Breast epithelium (tissue), 4 donors: Measurements from ENCODE around the gene DRD4. TPM values are rescaled to one million over a fixed set of nuclear protein-coding genes. Genes with fewer than 3 reads are reported as not detected.
A peak's percentile ranks its signal among the peaks of the same experiment; 100 is the strongest.

Experiments used
- DNase-seq, 2 donors: peaks; one replicate each; pipeline ENCODE4 v3.0.0-alpha.2; 2019; ENCODE audit warnings: low spot score in 2 of 2
- H3K27ac ChIP-seq, 2 donors: fragments of 200-600 bp; sonication (generic) in 1 of 2; one replicate each; pipeline ENCODE4 v1.5.1; 2016 to 2019; ENCODE audit warnings: mild to moderate bottlenecking in 1 of 2
- H3K27me3 ChIP-seq, 2 donors: fragments of 200-600 bp; sonication (generic) in 1 of 2; one replicate each; pipeline versions ENCODE4 v1.5.1 to v1.6.0; 2017 to 2019; ENCODE audit warnings: control low read depth in 1 of 2, mild to moderate bottlenecking in 1 of 2
- H3K36me3 ChIP-seq: fragments of 200-600 bp; one replicate; pipeline ENCODE4 v1.5.1; 2019
- H3K4me1 ChIP-seq, 2 donors: fragments of 200-600 bp; sonication (generic); one replicate each; pipeline ENCODE4 v1.5.1; 2016 to 2019; ENCODE audit warnings: control low read depth in 1 of 2
- H3K4me3 ChIP-seq, 3 donors: fragments of 200-600 bp; sonication (generic); 1 replicate in 2 of 3; 2 replicates in 1 of 3; pipeline ENCODE4 v1.5.1; 2016 to 2019; ENCODE audit warnings: mild to moderate bottlenecking in 3 of 3, moderate library complexity in 2 of 3
- H3K9me3 ChIP-seq, 2 donors: fragments of 200-600 bp; sonication (generic) in 1 of 2; one replicate each; pipeline ENCODE4 v1.5.1; 2016 to 2019; ENCODE audit warnings: control low read depth in 1 of 2
- POLR2A ChIP-seq: fragments of 450-650 bp; IDR thresholded peaks from one replicate; pipeline ENCODE4 v1.6.1; 2016; ENCODE audit warnings: antibody characterized with exemption, mild to moderate bottlenecking, moderate library complexity
- POLR2AphosphoS5 ChIP-seq, 3 donors: sonication (generic); formaldehyde crosslinking; IDR thresholded peaks; one replicate each; pipeline ENCODE4 v1.6.1; 2017; ENCODE audit warnings: antibody characterized with exemption in 3 of 3
- intact Hi-C: fragments of 100-400 bp; cut with DNase I; formaldehyde crosslinking; loops from one replicate; pipeline ENCODE4 v1.15.1; 2023; ENCODE audit warnings: low total_unique reads
- total RNA-seq, 3 donors: library from RNA; depleted of rRNA; stranded (reverse); fragments of >200 nt; gene quantifications; one replicate each; pipeline ENCODE4 v1.1.0, GENCODE V29; 2016
- TF ChIP-seq, protein P1 (sequence below), 3 donors: fragments of 450-650 bp; IDR thresholded peaks; one replicate each; pipeline ENCODE4 v1.5.1; 2016 to 2017; ENCODE audit warnings: antibody characterized with exemption in 3 of 3, mild to moderate bottlenecking in 3 of 3, moderate library complexity in 3 of 3

Gene DRD4
- total RNA-seq, 3 donors from 2014 or later: 0.29 TPM; not detected in 2

DNA sequence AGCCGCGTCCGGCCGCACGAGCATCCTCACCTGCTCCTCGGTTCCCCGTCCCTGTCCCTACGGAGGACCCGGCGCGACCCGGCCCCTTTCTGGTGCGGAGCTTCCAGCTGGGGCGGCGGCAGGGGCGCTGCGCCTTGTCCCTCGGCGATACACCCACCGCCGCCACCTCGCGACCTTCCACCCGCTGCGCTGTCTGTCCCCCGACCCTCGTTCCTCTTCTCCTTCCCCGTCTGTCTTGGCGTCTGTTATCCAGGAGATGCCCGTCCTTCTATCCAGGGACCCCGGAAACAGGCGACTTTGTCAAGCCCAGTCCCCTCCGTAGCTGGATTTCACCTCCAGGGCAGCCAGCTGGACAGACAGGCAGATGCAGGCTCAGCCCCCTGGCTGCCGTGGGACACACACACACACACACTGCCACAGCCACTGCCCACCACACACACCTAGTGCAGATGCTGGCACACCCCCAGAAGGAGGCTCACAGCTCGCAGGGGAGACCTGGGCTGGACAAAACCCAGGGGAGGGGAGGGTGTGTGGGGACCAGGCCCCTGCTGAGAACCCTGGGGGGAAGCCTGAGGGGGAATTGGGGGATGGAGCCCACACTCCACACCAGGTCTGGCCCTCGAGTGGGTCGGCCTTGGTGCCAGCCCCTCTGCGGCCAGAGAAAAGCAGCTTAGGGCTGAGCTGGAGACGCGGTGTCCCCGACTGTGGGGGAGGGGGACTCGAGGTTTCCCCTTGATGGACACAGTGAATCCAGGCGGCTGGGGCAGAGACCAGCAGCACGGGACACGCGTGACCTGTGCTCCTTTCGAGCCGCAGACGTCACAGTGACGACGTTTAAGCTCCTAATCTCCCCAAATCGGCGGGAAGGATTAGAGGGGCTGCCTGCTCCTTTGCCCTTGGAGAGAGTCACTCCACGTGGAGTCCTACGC is 788 bp downstream of the DRD4 start:
- Histone ChIP-seq H3K4me3 (peak overlapping the region; percentile 7 to 62 (median 39)), H3K27ac (no peak overlapping the region), H3K36me3 (no peaks in the 10 kb centered on the region), H3K27me3 (peaks cover 9% of the 10 kb centered on the region in 2 donors), H3K4me1 (peaks cover 0 to 14% of the 10 kb centered on the region in 2 donors), H3K9me3 (no peaks in the 10 kb centered on the region)
- intact Hi-C loops: no loop called here
- TF ChIP-seq POLR2A: no peak
- TF ChIP-seq, protein P1, sequence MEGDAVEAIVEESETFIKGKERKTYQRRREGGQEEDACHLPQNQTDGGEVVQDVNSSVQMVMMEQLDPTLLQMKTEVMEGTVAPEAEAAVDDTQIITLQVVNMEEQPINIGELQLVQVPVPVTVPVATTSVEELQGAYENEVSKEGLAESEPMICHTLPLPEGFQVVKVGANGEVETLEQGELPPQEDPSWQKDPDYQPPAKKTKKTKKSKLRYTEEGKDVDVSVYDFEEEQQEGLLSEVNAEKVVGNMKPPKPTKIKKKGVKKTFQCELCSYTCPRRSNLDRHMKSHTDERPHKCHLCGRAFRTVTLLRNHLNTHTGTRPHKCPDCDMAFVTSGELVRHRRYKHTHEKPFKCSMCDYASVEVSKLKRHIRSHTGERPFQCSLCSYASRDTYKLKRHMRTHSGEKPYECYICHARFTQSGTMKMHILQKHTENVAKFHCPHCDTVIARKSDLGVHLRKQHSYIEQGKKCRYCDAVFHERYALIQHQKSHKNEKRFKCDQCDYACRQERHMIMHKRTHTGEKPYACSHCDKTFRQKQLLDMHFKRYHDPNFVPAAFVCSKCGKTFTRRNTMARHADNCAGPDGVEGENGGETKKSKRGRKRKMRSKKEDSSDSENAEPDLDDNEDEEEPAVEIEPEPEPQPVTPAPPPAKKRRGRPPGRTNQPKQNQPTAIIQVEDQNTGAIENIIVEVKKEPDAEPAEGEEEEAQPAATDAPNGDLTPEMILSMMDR (IDR thresholded peaks at IDR 0.05): no peak
- no peak for DNase-seq

DNA sequence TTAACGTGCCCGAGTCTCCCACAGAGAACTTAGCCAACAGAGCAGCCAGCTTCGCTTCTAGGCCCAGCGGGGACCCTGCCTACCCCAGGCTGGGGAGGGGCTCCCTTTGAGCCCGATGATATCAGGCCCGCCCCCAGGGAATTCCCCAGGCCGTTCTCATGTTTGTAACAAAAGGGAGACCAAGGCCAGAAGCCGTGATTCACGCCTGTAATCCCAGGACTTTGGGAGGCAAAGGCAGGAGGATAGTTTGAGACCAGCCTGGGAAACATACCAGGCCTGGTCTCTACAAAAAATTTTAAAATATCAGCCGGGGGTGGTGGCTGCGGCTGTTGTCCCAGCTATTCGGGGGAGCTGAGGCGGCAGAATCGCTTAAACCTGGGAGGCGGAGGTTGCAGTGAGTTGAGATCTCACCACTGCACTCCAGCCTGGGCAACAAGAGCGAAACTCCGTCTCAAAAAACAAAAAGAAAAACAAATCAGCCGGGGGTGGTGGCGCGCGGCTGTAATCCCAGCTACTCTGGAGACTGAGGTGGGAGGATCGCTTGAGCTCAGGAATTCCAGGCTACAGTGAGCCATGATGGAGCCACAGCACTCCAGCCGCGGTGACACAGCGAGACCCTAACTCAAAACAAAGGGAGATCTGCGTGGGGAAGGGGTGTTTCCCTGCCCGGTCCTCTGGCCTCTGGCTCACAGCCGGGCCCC is 1.7 kb downstream of the DRD4 start:
- intact Hi-C loops: no loop called here
- peaks cover 0 to 14% of the 10 kb centered on the region in 2 donors for H3K4me1 ChIP-seq
- TF ChIP-seq, protein P1 (IDR thresholded peaks at IDR 0.05): no peak
- no peak for TF ChIP-seq POLR2AphosphoS5 (IDR thresholded peaks at IDR 0.05)
- no peak for TF ChIP-seq POLR2A
- peak overlapping the region in 1 of 3 donors; percentile 52 for H3K4me3 ChIP-seq
- no peak overlapping the region for H3K27ac ChIP-seq
- DNase-seq: no peak
- peaks cover 9% of the 10 kb centered on the region in 2 donors for H3K27me3 ChIP-seq
- no peaks in the 10 kb centered on the region for H3K36me3 ChIP-seq
- H3K9me3 ChIP-seq: no peaks in the 10 kb centered on the region

DNA sequence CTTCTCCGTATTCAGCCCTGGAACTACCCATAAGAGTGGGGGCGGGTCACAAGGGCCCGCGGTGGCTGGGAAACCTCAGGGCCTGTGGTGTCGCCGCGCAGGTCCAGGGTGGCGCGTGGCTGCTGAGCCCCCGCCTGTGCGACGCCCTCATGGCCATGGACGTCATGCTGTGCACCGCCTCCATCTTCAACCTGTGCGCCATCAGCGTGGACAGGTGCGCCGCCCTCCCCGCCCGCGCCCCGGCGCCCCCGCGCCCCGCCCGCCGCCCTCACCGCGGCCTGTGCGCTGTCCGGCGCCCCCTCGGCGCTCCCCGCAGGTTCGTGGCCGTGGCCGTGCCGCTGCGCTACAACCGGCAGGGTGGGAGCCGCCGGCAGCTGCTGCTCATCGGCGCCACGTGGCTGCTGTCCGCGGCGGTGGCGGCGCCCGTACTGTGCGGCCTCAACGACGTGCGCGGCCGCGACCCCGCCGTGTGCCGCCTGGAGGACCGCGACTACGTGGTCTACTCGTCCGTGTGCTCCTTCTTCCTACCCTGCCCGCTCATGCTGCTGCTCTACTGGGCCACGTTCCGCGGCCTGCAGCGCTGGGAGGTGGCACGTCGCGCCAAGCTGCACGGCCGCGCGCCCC is 2.4 kb downstream of the DRD4 start:
- Histone ChIP-seq H3K36me3 (no peaks in the 10 kb centered on the region), H3K9me3 (no peaks in the 10 kb centered on the region), H3K4me3 (peak overlapping the region in 1 of 3 donors; percentile 52), H3K27me3 (peaks cover 9% of the 10 kb centered on the region in 2 donors), H3K27ac (no peak overlapping the region), H3K4me1 (peaks cover 0 to 14% of the 10 kb centered on the region in 2 donors)
- TF ChIP-seq POLR2AphosphoS5 (IDR thresholded peaks at IDR 0.05) (no peak), POLR2A (no peak)
- TF ChIP-seq, protein P1 (IDR thresholded peaks at IDR 0.05): no peak
- no peak for DNase-seq
- intact Hi-C loops: no loop called here

DNA sequence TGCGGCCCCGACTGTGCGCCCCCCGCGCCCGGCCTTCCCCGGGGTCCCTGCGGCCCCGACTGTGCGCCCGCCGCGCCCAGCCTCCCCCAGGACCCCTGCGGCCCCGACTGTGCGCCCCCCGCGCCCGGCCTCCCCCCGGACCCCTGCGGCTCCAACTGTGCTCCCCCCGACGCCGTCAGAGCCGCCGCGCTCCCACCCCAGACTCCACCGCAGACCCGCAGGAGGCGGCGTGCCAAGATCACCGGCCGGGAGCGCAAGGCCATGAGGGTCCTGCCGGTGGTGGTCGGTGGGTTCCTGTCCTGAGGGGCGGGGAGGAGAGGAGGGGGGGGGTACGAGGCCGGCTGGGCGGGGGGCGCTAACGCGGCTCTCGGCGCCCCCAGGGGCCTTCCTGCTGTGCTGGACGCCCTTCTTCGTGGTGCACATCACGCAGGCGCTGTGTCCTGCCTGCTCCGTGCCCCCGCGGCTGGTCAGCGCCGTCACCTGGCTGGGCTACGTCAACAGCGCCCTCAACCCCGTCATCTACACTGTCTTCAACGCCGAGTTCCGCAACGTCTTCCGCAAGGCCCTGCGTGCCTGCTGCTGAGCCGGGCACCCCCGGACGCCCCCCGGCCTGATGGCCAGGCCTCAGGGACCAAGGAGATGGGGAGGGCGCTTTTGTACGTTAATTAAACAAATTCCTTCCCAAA is 3.1 kb downstream of the DRD4 start:
- no peak for TF ChIP-seq POLR2A
- TF ChIP-seq, protein P1 (IDR thresholded peaks at IDR 0.05): no peak
- no peak for TF ChIP-seq POLR2AphosphoS5 (IDR thresholded peaks at IDR 0.05)
- H3K4me3 ChIP-seq: peak overlapping the region in 1 of 3 donors; percentile 52
- H3K4me1 ChIP-seq: peaks cover 0 to 14% of the 10 kb centered on the region in 2 donors
- H3K27ac ChIP-seq: no peak overlapping the region
- DNase-seq: no peak
- intact Hi-C loops: no loop called here
- peaks cover 9% of the 10 kb centered on the region in 2 donors for H3K27me3 ChIP-seq
- no peaks in the 10 kb centered on the region for H3K9me3 ChIP-seq
- no peaks in the 10 kb centered on the region for H3K36me3 ChIP-seq
